ENCODE data around the gene FRS3.

The FRS3 gene

GRCh38 chr6:41801380-41801779 lies 21.7 kb upstream of the FRS3 start:
- no peak for ATAC-seq
- H3K36me3 Mint-ChIP-seq: peaks cover 11% of the 10 kb centered on the region
- no peaks in the 10 kb centered on the region for H3K4me1 Mint-ChIP-seq
- no peak overlapping the region for H3K27ac Mint-ChIP-seq
- H3K4me3 Mint-ChIP-seq: no peak overlapping the region
- H3K9me3 Mint-ChIP-seq: no peaks in the 10 kb centered on the region
- no peaks in the 10 kb centered on the region for H3K27me3 Mint-ChIP-seq

GRCh38 chr6:41799559-41799911 lies 19.8 kb upstream of the FRS3 start:
- Mint-ChIP-seq H3K4me1 (no peaks in the 10 kb centered on the region), H3K9me3 (no peaks in the 10 kb centered on the region), H3K36me3 (peaks cover 5% of the 10 kb centered on the region), H3K27ac (no peak overlapping the region), H3K27me3 (no peaks in the 10 kb centered on the region), H3K4me3 (no peak overlapping the region)
- no peak for ATAC-seq

GRCh38 chr6:41798901-41799558 lies 19.3 kb upstream of the FRS3 start:
- no peaks in the 10 kb centered on the region for H3K27me3 Mint-ChIP-seq
- no peaks in the 10 kb centered on the region for H3K9me3 Mint-ChIP-seq
- no peak overlapping the region for H3K4me3 Mint-ChIP-seq
- peaks cover 5% of the 10 kb centered on the region for H3K36me3 Mint-ChIP-seq
- H3K4me1 Mint-ChIP-seq: no peaks in the 10 kb centered on the region
- ATAC-seq: no peak
- no peak overlapping the region for H3K27ac Mint-ChIP-seq

- Mint-ChIP-seq H3K9me3 (no peaks in the 10 kb centered on the region), H3K36me3 (peaks cover 5% of the 10 kb centered on the region), H3K27ac (no peak overlapping the region), H3K27me3 (no peaks in the 10 kb centered on the region), H3K4me1 (no peaks in the 10 kb centered on the region), H3K4me3 (no peak overlapping the region)
- no peak for ATAC-seq
These were observed 16.8 kb upstream of the FRS3 start for GRCh38 chr6:41796474-41796873.

GRCh38 chr6:41791984-41792383 lies 12.3 kb upstream of the FRS3 start:
- no peak for ATAC-seq
- no peak overlapping the region for H3K4me3 Mint-ChIP-seq
- no peak overlapping the region for H3K27ac Mint-ChIP-seq

GRCh38 chr6:41791305-41791704 lies 11.6 kb upstream of the FRS3 start:
- Mint-ChIP-seq H3K27ac (no peak overlapping the region), H3K36me3 (peaks cover 11% of the 10 kb centered on the region), H3K9me3 (no peaks in the 10 kb centered on the region), H3K27me3 (no peaks in the 10 kb centered on the region), H3K4me1 (peaks cover 15% of the 10 kb centered on the region), H3K4me3 (no peak overlapping the region)
- ATAC-seq: no peak

More at GRCh38 chr6:41791984-41792383, 12.3 kb upstream of the FRS3 start:
- Mint-ChIP-seq H3K9me3 (no peaks in the 10 kb centered on the region), H3K36me3 (peaks cover 12% of the 10 kb centered on the region), H3K27me3 (no peaks in the 10 kb centered on the region), H3K4me1 (peaks cover 15% of the 10 kb centered on the region)

GRCh38 chr6:41790045-41790444 lies 10.3 kb upstream of the FRS3 start:
- Mint-ChIP-seq H3K27ac (no peak overlapping the region), H3K4me3 (no peak overlapping the region), H3K9me3 (no peaks in the 10 kb centered on the region), H3K4me1 (peaks cover 24% of the 10 kb centered on the region), H3K27me3 (no peaks in the 10 kb centered on the region), H3K36me3 (peaks cover 11% of the 10 kb centered on the region)
- no peak for ATAC-seq

- Mint-ChIP-seq H3K27me3 (no peaks in the 10 kb centered on the region), H3K9me3 (no peaks in the 10 kb centered on the region), H3K4me3 (peak overlapping the region; percentile 96), H3K36me3 (peaks cover 11% of the 10 kb centered on the region), H3K4me1 (peaks cover 31% of the 10 kb centered on the region), H3K27ac (no peak overlapping the region)
- ATAC-seq: no peak
These were observed 9.7 kb upstream of the FRS3 start for GRCh38 chr6:41789390-41789724.

GRCh38 chr6:41787219-41787917 lies 7.7 kb upstream of the FRS3 start, which contains the start of gene TOMM6:
TOMM6 (plus strand) TSS chr6:41787694; CDS start chr6:41787698, 4 bp downstream.
- H3K27me3 Mint-ChIP-seq: no peaks in the 10 kb centered on the region
- peak within 1 kb of the TSS; percentile 96 for H3K4me3 Mint-ChIP-seq
- H3K9me3 Mint-ChIP-seq: no peaks in the 10 kb centered on the region
- peak within 1 kb of the TSS; percentile 99 for H3K27ac Mint-ChIP-seq
- ATAC-seq: peak; percentile 93
- H3K4me1 Mint-ChIP-seq: peaks cover 35% of the 10 kb centered on the region
- peaks cover 11% of the 10 kb centered on the region for H3K36me3 Mint-ChIP-seq

- Mint-ChIP-seq H3K9me3 (no peaks in the 10 kb centered on the region), H3K4me3 (peak overlapping the region; percentile 96), H3K36me3 (peaks cover 11% of the 10 kb centered on the region), H3K27ac (peak overlapping the region; percentile 99), H3K4me1 (peaks cover 35% of the 10 kb centered on the region), H3K27me3 (no peaks in the 10 kb centered on the region)
- ATAC-seq: peak; percentile 90
These were observed 6.9 kb upstream of the FRS3 start for GRCh38 chr6:41786451-41787218.

GRCh38 chr6:41785689-41786450 lies 6.2 kb upstream of the FRS3 start:
- H3K4me3 Mint-ChIP-seq: peak overlapping the region; percentile 96
- H3K9me3 Mint-ChIP-seq: no peaks in the 10 kb centered on the region
- peak overlapping the region; percentile 99 for H3K27ac Mint-ChIP-seq
- ATAC-seq: no peak
- H3K36me3 Mint-ChIP-seq: peaks cover 11% of the 10 kb centered on the region
- peaks cover 43% of the 10 kb centered on the region for H3K4me1 Mint-ChIP-seq
- no peaks in the 10 kb centered on the region for H3K27me3 Mint-ChIP-seq

GRCh38 chr6:41785254-41785653 lies 5.6 kb upstream of the FRS3 start:
- Mint-ChIP-seq H3K4me3 (peak overlapping the region; percentile 96), H3K36me3 (peaks cover 9% of the 10 kb centered on the region), H3K27me3 (no peaks in the 10 kb centered on the region), H3K27ac (no peak overlapping the region), H3K4me1 (peaks cover 45% of the 10 kb centered on the region), H3K9me3 (no peaks in the 10 kb centered on the region)
- no peak for ATAC-seq

GRCh38 chr6:41784581-41785171 lies 5.0 kb upstream of the FRS3 start:
- Mint-ChIP-seq H3K36me3 (peaks cover 4% of the 10 kb centered on the region), H3K4me1 (peaks cover 39% of the 10 kb centered on the region), H3K27ac (no peak overlapping the region), H3K4me3 (no peak overlapping the region), H3K27me3 (no peaks in the 10 kb centered on the region), H3K9me3 (no peaks in the 10 kb centered on the region)
- ATAC-seq: no peak

- no peaks in the 10 kb centered on the region for H3K27me3 Mint-ChIP-seq
- H3K27ac Mint-ChIP-seq: no peak overlapping the region
- H3K4me1 Mint-ChIP-seq: peaks cover 39% of the 10 kb centered on the region
- no peaks in the 10 kb centered on the region for H3K36me3 Mint-ChIP-seq
- no peak for ATAC-seq
- H3K9me3 Mint-ChIP-seq: no peaks in the 10 kb centered on the region
- H3K4me3 Mint-ChIP-seq: no peak overlapping the region
These were observed 3.5 kb upstream of the FRS3 start for GRCh38 chr6:41783106-41783780.
